NT2/D1 (cell line): ENCODE data around the gene LETM1.

Experiments
- SUZ12 ChIP-seq: IDR thresholded peaks from 2 replicates; pipeline ENCODE4 v1.6.1; 2011; ENCODE audit not compliant: insufficient read length, insufficient read depth; ENCODE audit errors: extremely low read depth
- YY1 ChIP-seq: IDR thresholded peaks from 2 replicates; pipeline ENCODE4 v1.6.1; 2011; ENCODE audit not compliant: insufficient read length, insufficient read depth
- ZNF274 ChIP-seq: IDR thresholded peaks from 2 replicates; pipeline ENCODE4 v1.6.1; 2011; ENCODE audit warnings: mild to moderate bottlenecking, low read depth, low read length

GRCh38 chr4:1803523-1804423 lies 52.2 kb downstream of the LETM1 start:
- TF ChIP-seq SUZ12 (no peak), ZNF274 (no peak), YY1 (no peak)
